ENCODE results near the gene GPX8. TPM values are rescaled to one million over a fixed set of nuclear protein-coding genes. Genes with fewer than 3 reads are reported as not detected.

GPX8 gene
- total RNA-seq, 1 experiment from 2014 or later, result 37.9 TPM

- no peaks in the 10 kb centered on the region for H3K79me1 ChIP-seq (ENCODE audit: insufficient read depth, low read depth, low read length, poor library complexity, severe bottlenecking)
Observed at GRCh38 chr5:55141945-55142690, 17.9 kb upstream of the GPX8 start.

More at GRCh38 chr5:55141945-55142690, 17.9 kb upstream of the GPX8 start:
- no peak overlapping the region for H2BK120ac ChIP-seq (ENCODE audit: low read depth, low read length, poor library complexity, severe bottlenecking)
- H3K9me3 ChIP-seq (ENCODE audit: control insufficient read depth, low read depth, low read length), result no peaks in the 10 kb centered on the region
- Mint-ChIP-seq H3K9me3 (no peaks in the 10 kb centered on the region), H3K36me3 (ENCODE audit: insufficient read depth in 1 of 3, low read depth in 3 of 3) (no peaks in the 10 kb centered on the region), H3K4me1 (peaks cover 2 to 4% of the 10 kb centered on the region in 2 experiments; a peak in 2 of 4 replicates), H3K27me3 (ENCODE audit: low read depth) (peaks cover 3% of the 10 kb centered on the region; the same call in 1 of the 2 replicates), H3K27ac (no peak overlapping the region), H3K4me3 (no peak overlapping the region)
- H3K23me2 ChIP-seq (ENCODE audit: insufficient read length, low read depth, low read length, poor library complexity, severe bottlenecking), result no peaks in the 10 kb centered on the region
- TF ChIP-seq CTCF (conservative IDR thresholded peaks at IDR 0.05), result 0 out of 3 replicates have a peak, but pooled peaks have one; percentile 9
- H3K23ac ChIP-seq (ENCODE audit: insufficient read length, low read depth, low read length), result no peak overlapping the region
- no peak overlapping the region for H2AFZ ChIP-seq (ENCODE audit: low read length)
- H3K27me3 ChIP-seq (ENCODE audit: insufficient read depth, low read length), result no peaks in the 10 kb centered on the region
- DNase-seq, result no peak
- no peak overlapping the region for H2AK5ac ChIP-seq (ENCODE audit: insufficient read length, low read length)
- no peak overlapping the region for H4K8ac ChIP-seq (replicated peaks; ENCODE audit: insufficient read length, low read depth, low read length)
- no peak overlapping the region for H4K91ac ChIP-seq (ENCODE audit: insufficient read length, low read depth, low read length)
- H4K20me1 ChIP-seq (ENCODE audit: control insufficient read depth, insufficient read depth, insufficient read length), result no peaks in the 10 kb centered on the region
- no peak overlapping the region for H2BK5ac ChIP-seq (ENCODE audit: insufficient read length, low read length)
- H3K14ac ChIP-seq (ENCODE audit: insufficient read depth, low read length), result no peak overlapping the region
- no peak overlapping the region for H2BK20ac ChIP-seq (ENCODE audit: low read depth, low read length, poor library complexity, severe bottlenecking)
- H3K27ac ChIP-seq (ENCODE audit: insufficient read length, low read depth, low read length), result no peak overlapping the region
- no peak overlapping the region for H3K4ac ChIP-seq (ENCODE audit: low read depth, low read length)
- H3K56ac ChIP-seq (ENCODE audit: insufficient read length, low read depth, low read length), result no peak overlapping the region
- no peak overlapping the region for H2BK15ac ChIP-seq (ENCODE audit: low read depth, low read length)
- H3K4me2 ChIP-seq (ENCODE audit: insufficient read depth, insufficient read length, low read length), result no peak overlapping the region
- no peaks in the 10 kb centered on the region for H3K4me1 ChIP-seq (ENCODE audit: insufficient read depth, low read length)
- no peak overlapping the region for H3K9ac ChIP-seq (ENCODE audit: extremely low read depth, insufficient read length, low read length)
- H3K18ac ChIP-seq (ENCODE audit: insufficient read length, low read depth, low read length), result no peak overlapping the region
- WGBS (ENCODE audit: extremely low coverage, insufficient read length, low lambda C conversion rate), result no CpG with 5 or more reads among the region's 9 CpGs
- H2BK12ac ChIP-seq (ENCODE audit: insufficient read length, low read depth, low read length), result no peak overlapping the region
- no peaks in the 10 kb centered on the region for H3K79me2 ChIP-seq (ENCODE audit: insufficient read depth, low read length)
- H4K5ac ChIP-seq (ENCODE audit: insufficient read length, low read depth, low read length), result no peak overlapping the region
- H3T11ph ChIP-seq (ENCODE audit: low read length), result no peak overlapping the region

All from H9 (cell line).